Stomach (tissue), 4 donors: ENCODE results near the gene NPHP4.

Experiments
- POLR2AphosphoS5 ChIP-seq, 3 donors: sonication (generic); formaldehyde crosslinking; IDR thresholded peaks; one replicate each; pipeline ENCODE4 v1.6.1; 2016; ENCODE audit warnings: antibody characterized with exemption in 3 of 3
- TF ChIP-seq, protein P1 (sequence below), 7 experiments: fragments of 450-650 bp in 4 of 7; fragments of 200-600 bp in 3 of 7; sonication (generic) in 3 of 7; IDR thresholded peaks; one replicate each; pipeline ENCODE4 v1.5.1; 2016 to 2019; ENCODE audit warnings: antibody characterized with exemption in 7 of 7, control low read depth in 2 of 7, mild to moderate bottlenecking in 1 of 7

DNA sequence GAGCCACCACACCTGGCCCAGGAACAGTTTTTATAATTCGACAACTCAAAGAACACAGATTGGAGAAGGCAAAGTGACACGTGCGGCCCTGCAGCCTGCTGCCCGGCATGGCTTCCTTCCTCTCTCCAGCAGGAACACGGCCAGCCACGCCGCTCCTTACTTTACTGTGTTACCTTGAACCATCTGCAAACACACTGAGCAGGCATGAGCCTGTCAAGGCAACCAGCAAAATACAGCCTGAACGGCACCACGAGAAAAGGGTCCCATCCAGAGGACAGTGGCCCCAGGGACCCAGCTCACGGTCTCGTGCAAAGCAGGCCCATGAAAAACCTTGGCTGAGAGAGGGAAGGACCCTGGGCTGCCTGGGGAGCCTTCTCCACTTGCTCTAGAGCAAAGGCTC is 38.8 kb downstream of the NPHP4 start:
- TF ChIP-seq, protein P1, sequence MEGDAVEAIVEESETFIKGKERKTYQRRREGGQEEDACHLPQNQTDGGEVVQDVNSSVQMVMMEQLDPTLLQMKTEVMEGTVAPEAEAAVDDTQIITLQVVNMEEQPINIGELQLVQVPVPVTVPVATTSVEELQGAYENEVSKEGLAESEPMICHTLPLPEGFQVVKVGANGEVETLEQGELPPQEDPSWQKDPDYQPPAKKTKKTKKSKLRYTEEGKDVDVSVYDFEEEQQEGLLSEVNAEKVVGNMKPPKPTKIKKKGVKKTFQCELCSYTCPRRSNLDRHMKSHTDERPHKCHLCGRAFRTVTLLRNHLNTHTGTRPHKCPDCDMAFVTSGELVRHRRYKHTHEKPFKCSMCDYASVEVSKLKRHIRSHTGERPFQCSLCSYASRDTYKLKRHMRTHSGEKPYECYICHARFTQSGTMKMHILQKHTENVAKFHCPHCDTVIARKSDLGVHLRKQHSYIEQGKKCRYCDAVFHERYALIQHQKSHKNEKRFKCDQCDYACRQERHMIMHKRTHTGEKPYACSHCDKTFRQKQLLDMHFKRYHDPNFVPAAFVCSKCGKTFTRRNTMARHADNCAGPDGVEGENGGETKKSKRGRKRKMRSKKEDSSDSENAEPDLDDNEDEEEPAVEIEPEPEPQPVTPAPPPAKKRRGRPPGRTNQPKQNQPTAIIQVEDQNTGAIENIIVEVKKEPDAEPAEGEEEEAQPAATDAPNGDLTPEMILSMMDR (IDR thresholded peaks at IDR 0.05): no peak
- TF ChIP-seq POLR2AphosphoS5 (IDR thresholded peaks at IDR 0.05): no peak
